GM21723 (cell line): ENCODE results near the gene ALG1.
A peak's percentile ranks its signal among the peaks of the same experiment; 100 is the strongest.
"Not testable (repeated sequence)": the region's sequence is repeated elsewhere in the genome, so short reads cannot be mapped to it uniquely, and the experiment has no call there.

Source experiments
- ATAC-seq: cut with Tn5 transposase; IDR thresholded peaks from one replicate; pipeline ENCODE4 v1.9.1; 2021; ENCODE audit warnings: mild to moderate bottlenecking, moderate library complexity; ENCODE audit not compliant: unreplicated experiment

The ALG1 gene

DNA sequence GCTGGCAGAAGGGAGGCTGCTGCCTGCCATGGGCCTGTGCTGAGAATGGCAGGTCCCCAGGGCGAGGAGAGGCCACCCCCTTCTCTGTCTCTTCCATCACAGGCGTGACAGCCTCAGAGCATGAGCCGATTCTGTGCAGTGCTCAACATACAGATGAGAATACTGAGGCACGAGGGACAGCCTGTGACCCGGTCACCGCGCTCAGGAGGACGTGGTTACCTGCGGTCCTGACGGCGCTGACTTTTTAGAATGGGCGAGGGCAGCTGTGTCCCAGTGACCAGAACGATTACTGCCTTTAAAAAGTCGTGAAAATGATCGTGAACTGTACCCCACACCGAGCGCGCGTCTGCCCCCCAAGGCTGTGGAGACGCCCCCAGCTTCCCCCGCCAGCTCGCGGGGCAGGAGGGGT lies 25.4 kb downstream of the ALG1 start:
- not testable (repeated sequence) for ATAC-seq

DNA sequence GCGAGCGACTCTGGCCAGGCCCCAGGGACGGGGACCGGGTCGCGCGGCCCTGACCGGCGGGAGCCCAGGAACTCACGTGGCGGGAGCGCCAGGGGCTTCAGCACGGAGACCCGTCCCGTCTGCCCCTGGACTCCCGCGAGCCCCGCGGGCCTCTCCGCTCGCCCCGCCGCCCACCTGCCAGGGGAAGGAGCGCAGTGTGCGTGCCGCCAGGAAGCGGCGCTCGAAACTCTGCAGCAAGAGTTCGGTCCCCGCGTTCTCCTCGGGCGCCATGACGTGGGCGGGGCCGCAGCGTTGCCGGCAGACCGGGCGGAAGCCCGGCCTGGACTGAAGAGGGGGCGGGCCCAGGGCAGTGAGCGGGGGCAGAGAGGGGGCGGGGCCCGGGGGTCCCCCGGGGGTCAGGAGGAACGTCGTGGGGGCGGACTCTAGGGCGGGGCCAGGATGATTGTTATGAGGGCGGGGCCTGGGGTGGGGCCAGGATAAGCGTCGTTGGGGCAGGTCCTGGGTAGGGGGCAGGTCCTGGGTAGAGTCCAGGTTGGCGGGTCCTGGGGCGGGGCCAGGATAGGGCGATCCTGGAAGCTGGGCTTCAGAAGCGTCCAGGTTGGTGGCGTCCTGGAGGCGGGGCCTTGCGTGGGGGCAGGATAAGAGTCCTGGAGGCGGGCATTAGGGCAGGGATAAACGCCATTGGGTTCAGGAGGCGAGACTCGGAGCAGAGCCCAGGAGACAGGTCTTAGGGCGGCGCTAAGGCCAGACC lies 26.0 kb downstream of the ALG1 start, which contains the start of gene EEF2KMT:
Gene EEF2KMT (minus strand): TSS at position 326 of the 751 bp plus-strand sequence. CDS start 56 bp downstream, at position 270.
- peak; percentile 97 for ATAC-seq

DNA sequence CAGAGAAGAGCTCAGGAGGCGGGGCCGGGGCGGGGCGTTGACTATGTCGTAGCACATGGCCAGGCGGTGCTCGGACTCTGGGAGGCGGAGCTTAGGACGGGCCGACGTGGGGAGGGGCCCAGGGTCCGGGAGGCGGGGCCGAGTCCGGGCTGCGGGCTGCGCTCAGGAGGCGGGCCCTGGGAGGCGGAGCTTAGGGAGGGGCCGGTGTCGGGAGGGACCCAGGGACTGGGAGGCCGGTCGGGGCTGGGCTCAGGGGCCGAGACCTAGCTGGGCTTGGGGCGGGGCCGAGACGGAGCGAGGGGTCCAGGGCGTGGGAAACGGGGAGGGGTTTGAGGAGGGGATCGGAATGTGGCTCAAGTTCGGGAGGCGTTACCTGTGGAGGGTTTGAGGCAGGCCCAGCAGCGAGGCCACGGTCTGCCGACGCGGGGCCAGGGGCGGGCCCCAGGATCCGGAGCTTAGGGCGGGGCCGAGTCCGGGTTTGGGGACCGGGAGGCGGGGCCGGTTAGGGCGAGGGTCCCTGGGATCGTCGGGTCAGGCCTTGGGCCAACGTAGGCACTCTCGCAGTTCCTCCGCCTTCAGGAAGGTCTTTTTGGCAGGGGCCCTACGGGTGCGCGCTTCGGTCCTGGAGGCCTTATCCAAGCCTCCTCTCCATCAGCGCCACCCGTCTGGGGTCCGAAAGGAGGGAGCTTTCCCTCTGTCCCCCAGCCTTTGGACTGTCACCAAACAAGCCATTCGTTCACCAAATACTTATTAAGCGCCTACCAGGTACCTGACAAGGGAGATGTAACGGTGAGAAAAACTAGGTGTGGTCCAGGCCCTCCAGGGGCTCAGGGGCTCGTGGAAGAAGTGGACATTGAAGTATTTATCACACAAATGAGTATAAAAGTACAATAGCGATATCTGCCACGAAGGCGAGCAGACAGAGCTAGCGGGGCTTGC lies 26.8 kb downstream of the ALG1 start:
- peak; percentile 88 for ATAC-seq

DNA sequence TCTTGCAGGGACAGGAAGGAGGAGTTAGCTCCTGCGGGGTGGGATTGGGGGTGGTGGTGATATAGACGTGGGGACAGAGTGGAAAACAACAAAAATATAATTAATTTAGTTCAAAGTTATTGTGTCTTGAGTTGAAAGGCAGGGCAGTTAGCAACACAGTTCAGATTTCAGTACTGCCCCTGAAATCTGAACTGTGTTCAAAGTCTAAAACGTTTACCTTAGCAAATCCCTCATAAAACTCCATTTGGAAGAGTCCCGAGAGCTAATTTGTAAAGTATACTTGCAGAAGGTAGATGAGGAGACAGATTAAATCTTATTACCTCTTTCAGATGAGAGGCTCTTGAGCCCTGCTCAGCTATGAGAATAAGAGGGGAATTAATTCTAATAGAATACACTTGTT lies 27.5 kb downstream of the ALG1 start:
- ATAC-seq: not testable (repeated sequence)

DNA sequence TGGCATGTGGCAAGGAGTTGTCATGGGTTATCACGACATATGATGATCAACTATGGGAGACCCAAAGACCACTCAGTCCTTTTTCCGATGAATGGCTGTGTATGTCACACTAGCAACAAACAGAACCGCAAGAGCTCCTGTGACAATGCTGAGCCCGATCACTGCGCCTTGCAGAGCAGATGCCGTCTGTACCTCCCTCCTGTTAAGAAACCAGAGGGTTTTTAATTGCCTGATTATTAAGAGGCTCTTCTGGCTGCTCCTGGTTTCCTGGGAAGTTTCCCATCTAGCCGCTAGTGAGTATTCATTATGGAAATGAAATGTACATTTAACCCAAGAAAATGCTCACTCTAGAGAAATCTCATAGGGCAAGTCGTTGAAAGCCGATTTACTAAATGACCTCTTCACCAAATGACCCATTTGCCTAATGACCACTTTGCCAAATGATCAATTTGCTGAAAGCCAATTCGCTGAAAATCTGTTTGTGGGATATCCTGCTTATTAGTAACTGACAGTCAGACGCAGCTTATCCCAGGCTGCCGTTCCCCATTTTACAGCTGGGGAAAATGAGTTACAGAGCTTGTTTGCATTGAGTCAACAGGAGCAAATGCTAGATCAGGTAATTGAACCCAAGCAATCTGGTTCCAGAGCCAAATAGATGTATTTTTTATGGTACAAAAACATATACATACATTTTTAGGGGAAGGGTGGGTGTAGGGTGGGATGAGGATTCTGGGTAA lies 31.8 kb downstream of the ALG1 start:
- ATAC-seq: not testable (repeated sequence)

DNA sequence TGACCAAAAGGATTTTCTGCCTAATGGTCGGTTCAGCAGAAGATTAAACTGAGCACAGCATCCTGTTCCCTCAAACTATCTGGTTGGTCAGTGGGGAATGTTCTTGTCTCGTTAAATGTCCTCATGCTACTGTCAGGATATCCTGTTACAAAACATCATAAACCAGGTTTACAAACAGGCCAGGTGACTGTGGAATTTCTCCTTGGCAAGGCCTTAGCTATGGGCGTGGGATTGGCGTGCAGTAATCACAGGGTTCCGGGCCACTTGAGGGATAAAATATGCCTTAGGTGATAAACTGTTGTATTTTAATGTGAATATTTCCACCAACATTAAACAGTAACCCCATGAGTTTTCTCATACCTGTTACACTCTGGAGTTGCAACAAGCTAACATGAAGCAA lies 33.4 kb downstream of the ALG1 start:
- ATAC-seq: not testable (repeated sequence)

DNA sequence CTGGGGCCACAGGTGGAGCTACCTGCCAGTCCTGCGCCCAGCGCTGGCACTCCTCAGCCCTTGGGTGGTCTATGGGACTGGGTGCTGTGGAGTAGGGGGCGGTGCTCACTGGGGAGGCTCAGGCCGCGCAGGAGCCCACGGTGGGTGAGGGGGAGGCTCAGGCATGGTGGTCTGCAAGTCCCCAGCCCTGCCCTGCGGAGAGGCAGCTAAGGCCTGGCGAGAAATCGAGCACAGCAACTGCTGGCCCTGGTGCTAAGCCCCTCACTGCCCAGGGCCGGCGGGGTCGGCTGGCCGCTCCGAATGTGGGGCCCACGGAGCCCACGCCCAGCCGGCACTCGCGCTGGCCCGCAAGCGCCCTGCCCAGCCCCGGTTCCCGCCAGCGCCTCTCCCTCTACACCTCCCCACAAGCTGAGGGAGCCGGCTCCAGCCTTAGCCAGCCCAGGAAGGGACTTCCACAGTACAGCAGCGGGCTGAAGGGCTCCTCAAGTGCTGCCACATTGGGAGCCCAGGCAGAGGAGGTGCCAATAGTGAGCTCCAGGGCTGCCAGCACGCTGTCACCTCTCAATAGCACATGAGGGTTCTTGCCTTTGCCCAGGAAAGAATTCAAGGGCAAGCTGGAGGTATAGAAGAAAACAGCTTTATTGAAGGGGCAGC lies 37.0 kb downstream of the ALG1 start:
- no peak for ATAC-seq

DNA sequence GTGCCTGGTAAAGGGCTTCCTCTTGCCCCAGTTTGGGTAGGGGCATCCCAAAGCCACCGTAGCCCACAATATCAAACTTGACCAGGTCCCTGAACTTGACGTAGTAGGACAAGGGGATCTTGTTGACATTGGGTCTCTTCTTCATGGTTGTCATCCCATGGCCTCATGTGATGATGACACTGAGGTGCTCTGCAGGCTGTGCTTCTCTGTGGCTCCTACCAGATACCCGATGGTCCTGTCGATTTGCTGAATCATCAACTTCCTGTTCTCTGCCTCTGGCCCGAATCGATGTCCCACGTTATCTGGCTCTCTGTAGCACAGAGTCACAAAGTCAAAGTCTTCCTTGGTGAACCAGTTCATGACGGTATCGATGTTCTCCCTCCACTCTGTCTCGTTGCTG lies 39.3 kb downstream of the ALG1 start:
- ATAC-seq: not testable (repeated sequence)

DNA sequence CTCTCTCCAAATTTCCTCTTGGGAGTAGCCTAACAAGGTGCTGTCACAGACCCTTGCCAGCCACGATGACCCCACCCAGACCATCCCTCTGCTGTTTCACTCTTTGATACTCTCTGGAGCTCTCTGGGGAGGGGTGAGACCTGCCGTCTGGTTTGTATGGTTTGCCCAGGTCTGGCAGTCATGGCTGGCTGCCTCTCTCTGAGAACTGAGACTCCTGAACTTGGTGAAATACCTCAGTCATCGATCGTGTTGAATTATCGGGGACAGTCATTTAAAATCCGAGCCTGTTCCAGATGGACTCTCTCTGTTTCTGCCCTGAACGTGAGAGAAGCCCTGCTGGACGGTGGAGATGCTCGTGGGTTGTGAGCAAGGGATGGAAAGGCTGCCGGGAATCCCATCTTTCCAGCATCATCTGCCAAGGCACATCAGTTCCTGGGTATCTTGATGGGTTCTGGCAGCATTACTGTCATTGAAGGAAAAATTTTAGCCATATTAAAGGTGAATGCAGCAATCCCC lies 45.2 kb downstream of the ALG1 start:
- not testable (repeated sequence) for ATAC-seq

DNA sequence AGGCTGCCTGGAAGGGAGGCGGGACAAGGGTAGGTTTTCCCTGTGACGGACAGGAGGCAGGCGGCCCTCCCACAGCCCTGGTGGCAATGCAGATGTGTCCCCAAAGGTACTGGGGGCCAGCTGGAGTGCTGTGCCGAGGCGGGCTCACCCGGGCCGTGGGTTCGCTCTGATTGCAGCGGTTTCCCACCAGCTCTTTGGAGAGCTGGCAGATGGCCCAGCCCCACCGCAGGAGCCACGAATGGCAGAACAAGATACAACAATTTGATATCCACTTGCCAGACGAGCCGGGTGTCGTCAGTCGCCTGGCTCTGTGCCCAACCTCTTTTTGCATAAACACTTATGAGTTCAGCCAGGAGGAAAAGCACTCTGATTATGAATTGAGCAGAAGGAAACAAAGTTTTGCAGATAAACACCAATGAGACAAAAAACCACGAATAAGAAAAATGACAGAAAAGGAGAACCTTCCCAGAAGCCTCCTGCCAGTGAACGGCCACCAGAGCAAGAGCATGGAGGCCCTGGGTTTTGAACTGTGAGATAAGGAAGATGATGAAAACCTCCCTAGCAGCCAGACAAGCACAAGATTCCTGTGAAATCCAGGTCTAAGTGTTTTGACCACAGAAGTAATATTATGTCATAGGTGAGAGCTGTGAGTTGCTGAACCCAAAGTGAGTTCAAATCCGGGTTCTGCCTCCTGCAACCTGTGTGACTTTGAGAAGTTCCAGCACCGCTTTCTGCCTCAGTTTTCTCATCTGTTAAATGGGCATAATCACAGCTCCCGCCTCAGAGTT lies 45.9 kb downstream of the ALG1 start:
- ATAC-seq: not testable (repeated sequence)

DNA sequence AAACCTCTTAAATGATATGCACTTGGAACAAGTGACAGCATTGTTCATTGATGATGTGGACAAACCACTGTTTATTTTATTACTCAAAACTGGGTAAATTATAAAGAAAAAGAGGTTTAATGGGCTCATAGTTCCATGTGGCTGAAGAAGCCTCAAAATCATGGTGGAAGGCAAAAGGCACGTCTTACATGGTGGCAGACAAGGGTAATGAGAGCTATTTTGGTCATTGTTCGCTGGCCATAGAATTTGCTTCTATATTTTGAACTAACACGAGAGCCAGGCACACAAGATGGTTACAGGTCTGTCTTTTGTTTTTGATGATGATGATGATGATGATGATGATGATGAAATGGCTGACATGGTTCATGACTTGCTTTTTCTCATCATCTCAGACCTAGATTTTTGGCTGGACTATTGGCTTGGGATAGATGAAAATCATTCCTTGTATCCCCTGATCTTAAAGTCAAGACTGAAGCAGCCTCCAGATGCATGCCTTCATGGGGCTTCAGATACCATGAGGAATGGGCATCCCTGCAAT lies 59.9 kb downstream of the ALG1 start:
- ATAC-seq: not testable (repeated sequence)

DNA sequence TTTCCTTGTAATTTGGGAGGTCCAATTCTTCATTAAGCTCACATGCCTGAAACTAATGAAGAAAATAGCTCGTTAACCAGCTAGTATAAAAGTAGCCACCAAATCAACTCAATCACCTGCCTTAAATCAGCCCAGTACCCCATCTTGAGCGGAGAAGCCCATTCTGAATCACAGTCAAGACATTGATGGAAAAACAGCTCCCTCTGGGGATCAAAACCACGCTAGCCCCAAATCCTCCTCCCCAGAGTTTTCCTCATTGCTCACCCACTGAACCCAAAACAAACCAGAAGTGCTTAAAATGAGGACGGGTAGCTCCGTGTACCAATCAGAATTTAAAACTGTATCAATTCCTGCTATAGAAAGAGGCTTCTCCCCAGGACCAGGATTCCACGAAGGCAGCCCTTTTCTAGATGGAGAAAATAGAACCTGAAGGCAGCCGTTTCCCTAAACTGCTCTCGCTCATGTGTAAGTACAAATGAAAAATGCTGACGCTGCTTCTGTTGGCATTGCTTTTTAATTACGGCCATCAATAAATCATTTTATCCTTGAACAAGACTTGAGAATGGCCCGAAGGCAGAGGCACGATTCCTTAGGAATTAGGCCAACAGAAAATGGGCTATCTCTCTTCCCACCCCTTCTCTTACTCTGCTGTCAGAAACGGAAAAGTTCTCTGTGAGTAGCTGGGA lies 61.4 kb downstream of the ALG1 start:
- not testable (repeated sequence) for ATAC-seq

DNA sequence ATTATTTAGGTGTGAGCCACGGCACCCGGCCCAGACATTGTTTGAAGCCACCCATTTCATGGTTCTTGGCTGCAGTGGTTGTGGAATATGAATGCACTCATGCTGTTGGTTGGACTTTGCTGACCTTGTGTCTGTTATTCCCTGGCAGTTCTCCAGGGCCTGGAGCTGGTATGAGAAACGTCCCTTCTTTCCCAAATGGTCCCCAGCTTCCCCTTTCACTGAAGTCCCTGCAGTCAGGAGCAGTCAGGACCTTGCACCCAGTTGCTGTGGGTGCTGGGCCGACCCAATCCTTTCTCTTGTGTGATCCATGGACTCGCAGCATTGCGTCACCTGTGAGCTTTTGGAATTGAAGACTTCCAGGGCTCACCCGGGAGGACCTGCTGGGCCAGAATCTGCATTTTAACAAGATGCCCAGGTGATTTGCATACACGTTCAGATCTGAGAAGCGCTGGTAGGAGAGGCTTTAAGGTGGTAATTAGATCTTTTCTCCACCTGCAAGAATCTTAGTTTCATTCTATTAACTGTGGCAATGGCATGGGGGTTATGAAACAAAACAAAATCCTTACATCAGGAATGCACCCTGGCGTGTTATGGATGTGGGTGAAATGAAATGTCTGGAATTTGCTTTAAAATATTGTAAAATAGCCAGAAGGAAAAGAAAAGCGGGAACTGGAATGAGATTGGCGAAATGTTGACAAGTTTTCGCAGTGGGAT lies 63.3 kb downstream of the ALG1 start:
- ATAC-seq: not testable (repeated sequence)
